ENCODE measurements around the gene FBN2. TPM values are rescaled to one million over a fixed set of nuclear protein-coding genes. Genes with fewer than 3 reads are reported as not detected.

Gene FBN2
- total RNA-seq, 2 experiments from 2014 or later: 0.11 TPM; not detected in 1

DNA sequence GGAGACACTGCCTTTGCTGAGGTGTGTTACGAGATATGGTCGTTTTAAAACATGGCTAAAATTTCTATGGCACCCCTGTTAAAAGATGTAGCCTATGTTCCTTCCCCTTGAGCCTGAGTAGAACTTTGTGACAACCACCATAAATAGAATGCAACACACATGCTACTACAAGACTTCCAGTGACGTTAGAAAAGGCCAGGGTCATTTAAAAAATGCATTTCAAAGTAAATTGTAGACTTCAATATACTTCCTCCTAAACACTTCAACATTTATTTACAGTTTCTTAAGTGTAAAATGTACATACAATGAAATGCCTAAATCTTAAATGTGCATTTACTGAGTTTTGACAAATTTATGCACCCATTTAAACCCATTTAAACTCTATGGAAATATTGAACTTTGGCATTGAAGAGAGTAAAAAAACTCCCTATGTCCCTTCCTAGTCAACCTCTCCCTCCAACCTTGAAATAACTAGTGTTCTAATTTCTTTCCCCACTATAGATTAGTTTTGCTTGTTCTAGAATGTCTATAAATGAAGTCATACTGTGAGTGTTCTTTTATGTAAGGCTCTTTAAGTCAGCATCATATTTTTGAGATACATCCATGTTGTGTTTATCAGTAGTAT, 294.0 kb downstream of the FBN2 start:
- Mint-ChIP-seq H3K4me3 (no peak overlapping the region), H3K9me3 (no peaks in the 10 kb centered on the region), H3K27ac (no peak overlapping the region), H3K27me3 (no peaks in the 10 kb centered on the region), H3K4me1 (no peaks in the 10 kb centered on the region), H3K36me3 (no peaks in the 10 kb centered on the region)
- ATAC-seq (ENCODE audit: low read depth) (no peak), DNase-seq (no peak)
- POLR2A ChIA-PET: no interaction called here

- H3K4me3 Mint-ChIP-seq: no peak overlapping the region
- DNase-seq: no peak
Measured at GRCh38 chr5:128241051-128241695, 296.9 kb downstream of the FBN2 start.

DNA sequence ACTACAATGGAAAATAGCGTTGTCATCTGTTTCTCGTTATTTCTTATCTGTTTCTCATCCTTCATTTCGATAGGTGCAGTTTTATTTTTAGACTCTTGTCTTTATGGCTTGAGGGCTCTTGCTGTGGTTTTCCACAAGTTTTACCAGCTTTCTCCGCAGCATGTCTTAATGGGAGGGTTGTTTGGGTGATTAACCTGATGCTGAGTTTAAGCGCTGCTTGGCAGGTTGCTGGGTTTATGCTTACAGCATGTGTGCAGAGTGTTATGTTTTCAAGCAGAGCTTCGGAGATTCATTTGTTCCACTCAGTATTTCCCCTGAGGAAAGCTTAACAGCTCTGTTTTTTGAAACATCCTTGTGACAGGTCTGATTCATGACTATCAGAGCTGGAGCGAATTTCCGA, 300.5 kb downstream of the FBN2 start:
- Mint-ChIP-seq H3K27me3 (peaks cover 6% of the 10 kb centered on the region), H3K36me3 (no peaks in the 10 kb centered on the region), H3K4me1 (no peaks in the 10 kb centered on the region), H3K4me3 (no peak overlapping the region), H3K27ac (no peak overlapping the region), H3K9me3 (no peaks in the 10 kb centered on the region)
- no peak for DNase-seq
- ATAC-seq (ENCODE audit: low read depth): no peak
- POLR2A ChIA-PET: no interaction called here

More at GRCh38 chr5:128241051-128241695, 296.9 kb downstream of the FBN2 start:
- no peak for ATAC-seq (ENCODE audit: low read depth)
- Mint-ChIP-seq H3K4me1 (no peaks in the 10 kb centered on the region), H3K27me3 (peaks cover 3% of the 10 kb centered on the region), H3K9me3 (no peaks in the 10 kb centered on the region), H3K27ac (no peak overlapping the region), H3K36me3 (no peaks in the 10 kb centered on the region)
- POLR2A ChIA-PET: no interaction called here

DNA sequence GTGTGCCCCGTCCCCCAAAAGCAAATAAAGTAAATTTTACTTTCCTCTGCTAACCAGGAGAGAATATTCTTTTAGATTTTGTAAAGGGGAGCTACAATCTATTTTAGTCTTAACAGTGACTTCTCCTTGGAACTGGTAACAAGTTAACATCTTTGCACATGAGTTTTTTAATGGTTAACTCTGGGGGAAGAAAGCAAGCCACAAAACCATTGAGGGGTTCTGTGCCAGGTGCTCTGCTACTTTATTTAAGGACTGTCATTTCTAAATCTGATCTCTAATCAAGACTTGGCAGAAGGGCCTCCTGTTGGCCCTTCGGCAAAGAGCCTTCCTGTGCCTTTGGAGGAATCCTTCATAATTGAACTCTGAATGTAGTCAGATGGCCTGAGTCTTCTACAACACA, 301.0 kb downstream of the FBN2 start:
- no peak overlapping the region for H3K4me3 Mint-ChIP-seq
- H3K27ac Mint-ChIP-seq: no peak overlapping the region
- no peak for ATAC-seq (ENCODE audit: low read depth)
- H3K4me1 Mint-ChIP-seq: no peaks in the 10 kb centered on the region
- DNase-seq: no peak
- no peaks in the 10 kb centered on the region for H3K36me3 Mint-ChIP-seq
- H3K27me3 Mint-ChIP-seq: peaks cover 6% of the 10 kb centered on the region
- POLR2A ChIA-PET: no interaction called here
- no peaks in the 10 kb centered on the region for H3K9me3 Mint-ChIP-seq

DNA sequence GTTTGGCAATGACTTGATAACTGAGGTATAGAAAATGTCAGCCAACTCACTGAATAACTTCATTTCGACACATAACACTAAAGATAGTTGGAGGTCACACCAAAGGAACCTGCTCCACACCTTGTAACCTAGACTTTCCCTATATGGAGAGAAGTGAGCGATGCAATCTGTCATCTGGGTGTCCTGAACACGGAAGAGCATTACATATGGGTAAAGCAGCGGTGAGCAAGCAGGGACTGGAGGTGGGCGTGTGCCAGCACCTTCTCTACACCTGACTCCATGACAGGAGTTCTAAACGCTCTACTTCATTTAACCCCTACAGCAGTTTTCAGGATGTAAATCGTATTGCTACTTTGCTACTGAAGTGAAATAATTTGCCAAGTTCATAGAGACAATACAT, 301.7 kb downstream of the FBN2 start:
- no peak for ATAC-seq (ENCODE audit: low read depth)
- Mint-ChIP-seq H3K27ac (no peak overlapping the region), H3K9me3 (no peaks in the 10 kb centered on the region), H3K4me3 (no peak overlapping the region), H3K36me3 (no peaks in the 10 kb centered on the region), H3K4me1 (no peaks in the 10 kb centered on the region), H3K27me3 (peaks cover 8% of the 10 kb centered on the region)
- POLR2A ChIA-PET: no interaction called here
- no peak for DNase-seq

- Mint-ChIP-seq H3K36me3 (no peaks in the 10 kb centered on the region), H3K9me3 (no peaks in the 10 kb centered on the region), H3K27me3 (peaks cover 8% of the 10 kb centered on the region), H3K4me3 (no peak overlapping the region), H3K4me1 (no peaks in the 10 kb centered on the region), H3K27ac (no peak overlapping the region)
- DNase-seq (no peak), ATAC-seq (ENCODE audit: low read depth) (no peak)
- POLR2A ChIA-PET: no interaction called here
Measured at GRCh38 chr5:128234928-128235641, 303.0 kb downstream of the FBN2 start.

DNA sequence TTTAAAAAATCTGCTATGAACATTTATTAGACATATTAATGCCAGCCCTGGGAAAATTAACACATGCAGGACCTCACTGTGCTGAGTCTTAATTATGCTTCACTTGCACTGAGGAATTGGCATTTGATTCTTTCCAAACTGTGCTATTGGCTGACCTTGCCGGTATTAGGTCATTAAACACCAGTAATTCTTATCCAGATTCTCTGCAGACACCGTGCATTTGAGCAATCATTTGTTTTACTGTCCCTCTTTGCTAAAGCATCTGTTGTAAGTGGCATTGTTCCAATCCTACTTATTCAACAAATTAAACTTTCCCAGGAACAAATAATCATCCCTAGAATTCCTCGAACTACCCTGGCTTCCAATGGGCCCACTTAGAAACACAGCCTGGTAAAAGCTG, 309.5 kb downstream of the FBN2 start:
- Mint-ChIP-seq H3K27ac (no peak overlapping the region), H3K9me3 (no peaks in the 10 kb centered on the region), H3K4me3 (no peak overlapping the region), H3K27me3 (peaks cover 2% of the 10 kb centered on the region), H3K36me3 (no peaks in the 10 kb centered on the region), H3K4me1 (peaks cover 2% of the 10 kb centered on the region)
- ATAC-seq (ENCODE audit: low read depth) (no peak), DNase-seq (no peak)
- POLR2A ChIA-PET: no interaction called here

DNA sequence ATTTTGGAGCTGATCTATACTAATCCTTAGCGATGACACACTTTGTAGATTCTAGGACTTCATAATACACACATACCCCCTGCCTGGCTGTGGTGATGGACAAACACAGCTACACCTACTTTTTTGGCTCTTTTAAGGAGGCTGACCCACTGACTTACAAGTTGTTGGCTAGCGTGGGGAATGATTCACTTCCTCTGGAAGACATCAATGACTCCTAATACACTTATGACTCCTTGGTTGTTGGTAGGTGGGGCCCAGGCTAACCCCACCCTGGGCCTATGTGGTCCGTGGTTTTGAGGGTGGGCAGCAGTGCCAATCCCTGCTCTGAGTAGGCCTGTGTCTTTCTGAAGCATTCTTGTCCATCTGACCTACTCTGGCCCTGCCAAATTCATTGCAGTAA, 310.0 kb downstream of the FBN2 start:
- POLR2A ChIA-PET: no interaction called here
- ATAC-seq (ENCODE audit: low read depth): no peak

GRCh38 chr5:128225245-128226030, 312.6 kb downstream of the FBN2 start:
- Mint-ChIP-seq H3K9me3 (no peaks in the 10 kb centered on the region), H3K27ac (no peak overlapping the region), H3K27me3 (peaks cover 2% of the 10 kb centered on the region), H3K36me3 (no peaks in the 10 kb centered on the region), H3K4me1 (peaks cover 2% of the 10 kb centered on the region), H3K4me3 (no peak overlapping the region)
- no peak for DNase-seq
- no peak for ATAC-seq (ENCODE audit: low read depth)
- POLR2A ChIA-PET: no interaction called here

More for the DNA sequence above, 310.0 kb downstream of the FBN2 start:
- no peaks in the 10 kb centered on the region for H3K36me3 Mint-ChIP-seq
- H3K27ac Mint-ChIP-seq: no peak overlapping the region
- peaks cover 4% of the 10 kb centered on the region for H3K27me3 Mint-ChIP-seq
- DNase-seq: no peak
- no peaks in the 10 kb centered on the region for H3K9me3 Mint-ChIP-seq
- H3K4me3 Mint-ChIP-seq: no peak overlapping the region
- H3K4me1 Mint-ChIP-seq: peaks cover 2% of the 10 kb centered on the region

GRCh38 chr5:128224336-128224735, 313.7 kb downstream of the FBN2 start:
- DNase-seq (no peak), ATAC-seq (ENCODE audit: low read depth) (no peak)
- no peaks in the 10 kb centered on the region for H3K9me3 Mint-ChIP-seq
- H3K27me3 Mint-ChIP-seq: peaks cover 2% of the 10 kb centered on the region
- no peaks in the 10 kb centered on the region for H3K36me3 Mint-ChIP-seq
- H3K4me1 Mint-ChIP-seq: peaks cover 2% of the 10 kb centered on the region
- no peak overlapping the region for H3K4me3 Mint-ChIP-seq
- POLR2A ChIA-PET: no interaction called here
- H3K27ac Mint-ChIP-seq: no peak overlapping the region

- POLR2A ChIA-PET: no interaction called here
- no peak overlapping the region for H3K27ac Mint-ChIP-seq
- H3K4me1 Mint-ChIP-seq: no peaks in the 10 kb centered on the region
- no peaks in the 10 kb centered on the region for H3K36me3 Mint-ChIP-seq
- peaks cover 4% of the 10 kb centered on the region for H3K27me3 Mint-ChIP-seq
- no peak overlapping the region for H3K4me3 Mint-ChIP-seq
- H3K9me3 Mint-ChIP-seq: no peaks in the 10 kb centered on the region
- ATAC-seq (ENCODE audit: low read depth) (no peak), DNase-seq (no peak)
Measured at GRCh38 chr5:128220841-128221240, 317.2 kb downstream of the FBN2 start.

- Mint-ChIP-seq H3K9me3 (no peaks in the 10 kb centered on the region), H3K4me1 (peaks cover 2% of the 10 kb centered on the region), H3K36me3 (no peaks in the 10 kb centered on the region), H3K27me3 (peaks cover 6% of the 10 kb centered on the region), H3K27ac (no peak overlapping the region), H3K4me3 (no peak overlapping the region)
- POLR2A ChIA-PET: no interaction called here
- ATAC-seq (ENCODE audit: low read depth): no peak
- DNase-seq: no peak
Measured at GRCh38 chr5:128216860-128217531, 321.0 kb downstream of the FBN2 start.

GRCh38 chr5:128216285-128216684, 321.8 kb downstream of the FBN2 start:
- DNase-seq: no peak
- POLR2A ChIA-PET: no interaction called here
- Mint-ChIP-seq H3K4me1 (peaks cover 2% of the 10 kb centered on the region), H3K4me3 (no peak overlapping the region), H3K27ac (no peak overlapping the region), H3K36me3 (no peaks in the 10 kb centered on the region), H3K9me3 (no peaks in the 10 kb centered on the region), H3K27me3 (peaks cover 6% of the 10 kb centered on the region)
- ATAC-seq (ENCODE audit: low read depth): no peak

Measured in activated naive CD8-positive, alpha-beta T cell treated with anti-CD3 and anti-CD28 coated beads, Interleukin-2, amount 10 ng/mL, durations not matched to agents 7 days and 5 days (primary cell).